ENCODE results near the gene TRPC4.

GRCh38 chr13:37905736-37906135 is 36.2 kb upstream of the TRPC4 start:
- TF ChIP-seq CTCF (IDR thresholded peaks at IDR 0.05; ENCODE audit: low read length) (no peak), EZH2 (optimal IDR thresholded peaks at IDR 0.05; ENCODE audit: low read depth, low read length) (no peak), EZH2phosphoT487 (IDR thresholded peaks at IDR 0.05; ENCODE audit: low read length) (no peak)

Measured in MM.1S (cell line).